Coronary artery (tissue), 2 donors: ENCODE results near the gene ADNP2.

Experiments used
- DNase-seq: peaks from one replicate; pipeline ENCODE4 v3.0.0-alpha.2; 2017; ENCODE audit warnings: low spot score
- H3K27ac ChIP-seq, 2 donors: fragments of 200-600 bp; sonication (generic); one replicate each; pipeline ENCODE4 v1.5.1; 2016 to 2019
- H3K4me3 ChIP-seq: fragments of 200-600 bp; sonication (generic); 2 replicates; pipeline ENCODE4 v1.5.1; 2016; ENCODE audit warnings: mild to moderate bottlenecking, moderate library complexity
- CTCF ChIP-seq: fragments of 200-600 bp; sonication (generic); IDR thresholded peaks from one replicate; pipeline ENCODE4 v1.5.1; 2019; ENCODE audit warnings: antibody characterized with exemption

Gene ADNP2

DNA sequence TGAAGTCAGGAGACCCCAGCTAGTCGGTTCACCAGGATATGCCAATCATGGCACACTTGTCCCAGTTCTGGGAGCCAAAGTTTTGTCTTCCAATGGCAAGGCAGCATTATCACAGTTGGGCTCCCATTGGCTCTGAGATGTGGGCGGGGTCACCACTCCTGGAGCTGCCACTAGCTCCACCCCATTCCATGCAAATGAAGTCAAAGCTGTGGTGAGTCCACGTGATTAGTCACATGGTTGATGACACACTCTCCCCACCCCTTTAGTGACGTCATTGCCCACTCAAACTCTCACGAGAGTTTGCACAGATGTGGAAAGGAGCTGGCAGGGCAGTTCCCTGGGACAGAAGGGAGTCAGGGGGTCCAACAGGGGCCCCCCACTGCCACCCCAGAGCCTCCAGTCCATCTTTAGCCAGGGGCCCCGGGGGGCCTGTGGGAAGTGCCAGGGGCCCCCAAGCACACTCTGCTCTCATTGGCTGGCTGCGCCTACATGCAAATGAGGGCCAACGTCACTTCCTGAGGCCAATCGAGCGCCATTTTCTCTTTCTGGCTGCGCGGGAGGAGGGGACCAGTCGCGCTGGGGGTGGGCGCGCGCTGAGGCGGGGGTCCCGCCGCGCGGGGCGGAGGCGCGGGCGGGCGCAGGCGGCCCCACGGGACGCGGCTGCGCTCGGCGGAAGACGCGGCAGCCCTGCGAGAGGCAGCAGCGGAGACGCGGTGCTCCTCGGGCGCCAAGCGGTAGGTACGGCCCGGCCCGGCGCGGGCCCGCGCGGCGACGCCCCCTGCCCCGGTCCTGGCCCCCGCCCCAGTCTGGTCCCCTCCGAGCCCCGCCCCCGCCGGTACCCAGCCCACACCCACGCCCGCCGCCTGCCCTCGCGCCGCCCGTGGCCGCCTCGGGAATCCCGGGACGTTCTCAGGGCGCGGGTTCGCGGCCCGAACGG lies at the start of gene ADNP2:
ADNP2 (plus strand) TSS at position 524 of the 937 bp plus-strand sequence. CDS start 8,281 bp downstream, outside the sequence.
- H3K4me3 ChIP-seq: peak within 1 kb of the TSS; percentile 91
- peak; percentile 94 for DNase-seq
- no peak for TF ChIP-seq CTCF
- peak within 1 kb of the TSS; percentile 90 to 98 for H3K27ac ChIP-seq

- no peak for DNase-seq
- H3K4me3 ChIP-seq: no peak overlapping the region
- no peak overlapping the region for H3K27ac ChIP-seq
- TF ChIP-seq CTCF: no peak
Measured at GRCh38 chr18:80059945-80060344, 49.1 kb upstream of the ADNP2 start.

- no peak for DNase-seq
- H3K4me3 ChIP-seq: no peak overlapping the region
- no peak for TF ChIP-seq CTCF
- H3K27ac ChIP-seq: no peak overlapping the region
Measured at GRCh38 chr18:80065705-80066104, 43.4 kb upstream of the ADNP2 start.

GRCh38 chr18:80067321-80067720 lies 41.7 kb upstream of the ADNP2 start:
- DNase-seq: no peak
- no peak for TF ChIP-seq CTCF
- no peak overlapping the region for H3K4me3 ChIP-seq
- H3K27ac ChIP-seq: no peak overlapping the region

DNA sequence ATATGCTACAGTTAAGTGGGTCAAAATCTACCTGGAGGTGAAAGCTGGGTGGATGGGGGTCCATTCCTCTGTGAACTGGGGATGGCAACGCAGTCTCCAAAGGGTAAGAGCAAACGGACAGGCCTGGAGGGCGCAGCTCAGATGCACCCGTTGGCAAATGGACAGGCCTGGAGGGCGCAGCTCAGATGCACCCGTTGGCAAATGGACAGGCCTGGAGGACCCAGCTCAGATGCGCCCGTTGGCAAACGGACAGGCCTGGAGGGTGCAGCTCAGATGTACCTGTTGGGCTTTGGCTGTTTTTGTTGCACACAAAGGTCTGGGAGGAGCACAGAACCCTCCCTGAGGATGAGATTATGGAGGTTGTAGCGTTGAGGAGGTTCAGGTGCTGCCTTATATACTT lies 41.2 kb upstream of the ADNP2 start:
- TF ChIP-seq CTCF: no peak
- DNase-seq: no peak
- no peak overlapping the region for H3K27ac ChIP-seq
- no peak overlapping the region for H3K4me3 ChIP-seq

GRCh38 chr18:80068571-80069272 lies 40.3 kb upstream of the ADNP2 start:
- DNase-seq: no peak
- TF ChIP-seq CTCF: no peak
- Histone ChIP-seq H3K4me3 (no peak overlapping the region), H3K27ac (no peak overlapping the region)
